ENCODE results near the gene CLNK. TPM values are rescaled to one million over a fixed set of nuclear protein-coding genes. Genes with fewer than 3 reads are reported as not detected.
A peak's percentile ranks its signal among the peaks of the same experiment; 100 is the strongest.

Gene CLNK
- total RNA-seq, 1 experiment from 2014 or later, result not detected

- Mint-ChIP-seq H3K27me3 (ENCODE audit: low read depth) (no peaks in the 10 kb centered on the region), H3K27ac (no peak overlapping the region), H3K4me1 (peaks cover 9 to 10% of the 10 kb centered on the region in 2 experiments), H3K4me3 (no peak overlapping the region), H3K36me3 (ENCODE audit: insufficient read depth in 1 of 3, low read depth in 3 of 3) (no peaks in the 10 kb centered on the region), H3K9me3 (no peaks in the 10 kb centered on the region)
- Histone ChIP-seq H3K79me2 (ENCODE audit: insufficient read depth, low read length) (no peaks in the 10 kb centered on the region), H3K4me2 (ENCODE audit: insufficient read depth, insufficient read length, low read length) (no peak overlapping the region), H2BK15ac (ENCODE audit: low read depth, low read length) (no peak overlapping the region), H4K5ac (ENCODE audit: insufficient read length, low read depth, low read length) (no peak overlapping the region), H3K18ac (ENCODE audit: insufficient read length, low read depth, low read length) (no peak overlapping the region), H3K4ac (ENCODE audit: low read depth, low read length) (no peak overlapping the region), H3K23me2 (ENCODE audit: insufficient read length, low read depth, low read length, poor library complexity, severe bottlenecking) (no peaks in the 10 kb centered on the region), H2BK12ac (ENCODE audit: insufficient read length, low read depth, low read length) (no peak overlapping the region), H4K8ac (replicated peaks; ENCODE audit: insufficient read length, low read depth, low read length) (no peak overlapping the region), H3K9ac (ENCODE audit: extremely low read depth, insufficient read length, low read length) (no peak overlapping the region), H3T11ph (ENCODE audit: low read length) (no peak overlapping the region), H3K9me3 (ENCODE audit: control insufficient read depth, low read depth, low read length) (no peaks in the 10 kb centered on the region), H3K27ac (ENCODE audit: insufficient read length, low read depth, low read length) (no peak overlapping the region), H3K79me1 (ENCODE audit: insufficient read depth, low read depth, low read length, poor library complexity, severe bottlenecking) (no peaks in the 10 kb centered on the region), H3K23ac (ENCODE audit: insufficient read length, low read depth, low read length) (no peak overlapping the region), H4K91ac (ENCODE audit: insufficient read length, low read depth, low read length) (no peak overlapping the region), H3K14ac (ENCODE audit: insufficient read depth, low read length) (no peak overlapping the region), H4K20me1 (ENCODE audit: control insufficient read depth, insufficient read depth, insufficient read length) (no peaks in the 10 kb centered on the region), H2BK20ac (ENCODE audit: low read depth, low read length, poor library complexity, severe bottlenecking) (no peak overlapping the region), H3K56ac (ENCODE audit: insufficient read length, low read depth, low read length) (no peak overlapping the region), H3K27me3 (ENCODE audit: insufficient read depth, low read length) (no peaks in the 10 kb centered on the region), H2BK120ac (ENCODE audit: low read depth, low read length, poor library complexity, severe bottlenecking) (no peak overlapping the region), H2AFZ (ENCODE audit: low read length) (no peak overlapping the region), H2BK5ac (ENCODE audit: insufficient read length, low read length) (no peak overlapping the region), H3K4me1 (ENCODE audit: insufficient read depth, low read length) (no peaks in the 10 kb centered on the region), H2AK5ac (ENCODE audit: insufficient read length, low read length) (no peak overlapping the region)
- peak; percentile 40 for DNase-seq
- no CpG with 5 or more reads among the region's 12 CpGs for WGBS (ENCODE audit: extremely low coverage, insufficient read length, low lambda C conversion rate)
- TF ChIP-seq, protein P1, sequence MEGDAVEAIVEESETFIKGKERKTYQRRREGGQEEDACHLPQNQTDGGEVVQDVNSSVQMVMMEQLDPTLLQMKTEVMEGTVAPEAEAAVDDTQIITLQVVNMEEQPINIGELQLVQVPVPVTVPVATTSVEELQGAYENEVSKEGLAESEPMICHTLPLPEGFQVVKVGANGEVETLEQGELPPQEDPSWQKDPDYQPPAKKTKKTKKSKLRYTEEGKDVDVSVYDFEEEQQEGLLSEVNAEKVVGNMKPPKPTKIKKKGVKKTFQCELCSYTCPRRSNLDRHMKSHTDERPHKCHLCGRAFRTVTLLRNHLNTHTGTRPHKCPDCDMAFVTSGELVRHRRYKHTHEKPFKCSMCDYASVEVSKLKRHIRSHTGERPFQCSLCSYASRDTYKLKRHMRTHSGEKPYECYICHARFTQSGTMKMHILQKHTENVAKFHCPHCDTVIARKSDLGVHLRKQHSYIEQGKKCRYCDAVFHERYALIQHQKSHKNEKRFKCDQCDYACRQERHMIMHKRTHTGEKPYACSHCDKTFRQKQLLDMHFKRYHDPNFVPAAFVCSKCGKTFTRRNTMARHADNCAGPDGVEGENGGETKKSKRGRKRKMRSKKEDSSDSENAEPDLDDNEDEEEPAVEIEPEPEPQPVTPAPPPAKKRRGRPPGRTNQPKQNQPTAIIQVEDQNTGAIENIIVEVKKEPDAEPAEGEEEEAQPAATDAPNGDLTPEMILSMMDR (conservative IDR thresholded peaks at IDR 0.05), result peak; percentile 57
Measured at GRCh38 chr4:10526429-10527222, 157.9 kb downstream of the CLNK start.

Measured in H9 (cell line).